Fibroblast of gingiva (primary cell): ENCODE data around the gene MRPS34.

ENCODE experiments used
- DNase-seq: peaks from one replicate; pipeline ENCODE4 v3.0.0-alpha.2; 2011; ENCODE audit warnings: low read depth

Gene MRPS34

GRCh38 chr16:1769402-1770300, 3.3 kb downstream of the MRPS34 start:
- DNase-seq, result no peak

- no peak for DNase-seq
These were observed 4.0 kb downstream of the MRPS34 start for GRCh38 chr16:1768767-1769401.

GRCh38 chr16:1768061-1768766, 4.7 kb downstream of the MRPS34 start:
- DNase-seq, result no peak

GRCh38 chr16:1767116-1767994, 5.6 kb downstream of the MRPS34 start:
- DNase-seq, result no peak

- DNase-seq, result no peak
These were observed 6.2 kb downstream of the MRPS34 start for GRCh38 chr16:1766701-1767100.

GRCh38 chr16:1766231-1766630, 6.7 kb downstream of the MRPS34 start:
- no peak for DNase-seq

- DNase-seq, result no peak
These were observed 7.1 kb downstream of the MRPS34 start for GRCh38 chr16:1765826-1766225.

GRCh38 chr16:1764971-1765370, 8.0 kb downstream of the MRPS34 start:
- DNase-seq, result no peak

GRCh38 chr16:1763521-1764511, 9.1 kb downstream of the MRPS34 start:
- no peak for DNase-seq

- no peak for DNase-seq
These were observed 9.9 kb downstream of the MRPS34 start for GRCh38 chr16:1762879-1763520.

GRCh38 chr16:1762196-1762878, 10.6 kb downstream of the MRPS34 start:
- DNase-seq, result no peak

- no peak for DNase-seq
These were observed 11.2 kb downstream of the MRPS34 start for GRCh38 chr16:1761751-1762150.

- no peak for DNase-seq
These were observed 12.0 kb downstream of the MRPS34 start for GRCh38 chr16:1760911-1761310.

GRCh38 chr16:1759511-1759910, 13.4 kb downstream of the MRPS34 start:
- no peak for DNase-seq

- no peak for DNase-seq
These were observed 14.0 kb downstream of the MRPS34 start for GRCh38 chr16:1758923-1759322.

GRCh38 chr16:1757714-1758461, 15.0 kb downstream of the MRPS34 start:
- no peak for DNase-seq

GRCh38 chr16:1754204-1754603, 18.7 kb downstream of the MRPS34 start:
- no peak for DNase-seq

- DNase-seq, result no peak
These were observed 20.1 kb downstream of the MRPS34 start for GRCh38 chr16:1752853-1753252.

GRCh38 chr16:1751946-1752345, 21.0 kb downstream of the MRPS34 start:
- no peak for DNase-seq
